HUES64 (cell line): ENCODE data around the gene COPRS.

Experiments used
- H3K27ac ChIP-seq: 2 replicates; pipeline ENCODE4 v1.7.0; 2013; ENCODE audit warnings: low read depth, low read length, inconsistent platforms
- H3K27me3 ChIP-seq: 2 replicates; pipeline ENCODE4 v1.6.1; 2013; ENCODE audit warnings: mild to moderate bottlenecking, low read length; ENCODE audit not compliant: insufficient read depth
- H3K36me3 ChIP-seq: 2 replicates; pipeline ENCODE4 v1.6.1; 2013; ENCODE audit warnings: mild to moderate bottlenecking, low read length; ENCODE audit not compliant: insufficient read depth
- H3K4me1 ChIP-seq: 2 replicates; pipeline ENCODE4 v1.6.1; 2013; ENCODE audit warnings: mild to moderate bottlenecking, low read length, moderate library complexity; ENCODE audit not compliant: insufficient read depth
- H3K4me3 ChIP-seq: 2 replicates; pipeline ENCODE4 v1.5.1; 2013; ENCODE audit warnings: mild to moderate bottlenecking, low read length, moderate library complexity
- H3K9ac ChIP-seq: 2 replicates; pipeline ENCODE4 v1.6.1; 2013; ENCODE audit warnings: mild to moderate bottlenecking, low read depth, low read length
- H3K9me3 ChIP-seq: 2 replicates; pipeline ENCODE4 v1.6.1; 2013; ENCODE audit warnings: low read depth, low read length; ENCODE audit not compliant: insufficient read depth
- WGBS: fragments of 150-250, 120-280 bp; methylation state at CpG from one replicate; pipeline ENCODE4 v1.1.7; 2013; ENCODE audit warnings: missing lambda C conversion rate; 5-methylcytosine and 5-hydroxymethylcytosine counted together

COPRS gene

DNA sequence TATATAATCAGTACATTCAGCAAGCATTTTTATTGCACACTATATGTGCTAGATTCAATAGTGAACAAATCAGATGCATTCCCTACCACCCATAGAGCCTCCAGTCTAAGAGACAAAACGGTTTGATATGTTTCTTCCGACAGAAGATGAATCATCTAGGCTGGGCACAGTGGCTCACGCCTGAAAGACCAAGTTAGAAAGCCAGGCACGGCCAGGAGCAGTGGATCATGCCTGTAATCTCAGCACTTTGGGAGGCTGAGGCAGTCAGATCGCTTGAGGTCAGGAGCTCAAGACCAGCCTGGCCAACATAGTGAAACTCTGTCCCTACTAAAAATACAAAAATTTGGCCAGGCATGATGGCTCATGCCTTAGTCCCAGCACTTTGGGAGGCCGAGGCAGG is 18.3 kb upstream of the COPRS start:
- WGBS, result 96% methylated on average over 6 of the region's 6 CpGs
- Histone ChIP-seq H3K27ac (no peak overlapping the region), H3K4me1 (no peaks in the 10 kb centered on the region), H3K9ac (no peak overlapping the region), H3K4me3 (no peak overlapping the region), H3K36me3 (peaks cover 95% of the 10 kb centered on the region), H3K27me3 (no peaks in the 10 kb centered on the region), H3K9me3 (no peaks in the 10 kb centered on the region)

DNA sequence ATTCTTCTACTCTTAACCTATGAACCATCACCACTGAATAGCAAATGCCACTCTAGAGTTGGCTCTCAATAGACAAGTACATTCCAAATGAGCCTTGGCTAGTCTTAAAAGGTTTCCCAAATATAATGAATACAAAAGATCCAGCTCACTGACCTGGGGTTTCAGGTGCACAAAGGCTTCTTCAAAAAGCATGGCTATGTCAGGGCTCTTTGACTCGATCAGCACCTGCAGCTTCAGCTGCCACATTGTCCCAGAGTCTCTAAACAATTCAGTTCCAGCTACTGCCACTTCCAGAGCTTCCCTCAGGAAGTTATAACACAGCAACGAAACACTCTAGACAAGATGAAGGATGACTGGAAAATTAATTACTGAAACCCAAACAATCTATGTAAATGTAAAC is 16.0 kb upstream of the COPRS start:
- 98% methylated on average over 2 of the region's 2 CpGs for WGBS
- H3K9me3 ChIP-seq, result no peaks in the 10 kb centered on the region
- H3K9ac ChIP-seq, result no peak overlapping the region
- H3K27ac ChIP-seq, result no peak overlapping the region
- H3K27me3 ChIP-seq, result no peaks in the 10 kb centered on the region
- no peaks in the 10 kb centered on the region for H3K4me1 ChIP-seq
- H3K4me3 ChIP-seq, result no peak overlapping the region
- H3K36me3 ChIP-seq, result peaks cover 94% of the 10 kb centered on the region

DNA sequence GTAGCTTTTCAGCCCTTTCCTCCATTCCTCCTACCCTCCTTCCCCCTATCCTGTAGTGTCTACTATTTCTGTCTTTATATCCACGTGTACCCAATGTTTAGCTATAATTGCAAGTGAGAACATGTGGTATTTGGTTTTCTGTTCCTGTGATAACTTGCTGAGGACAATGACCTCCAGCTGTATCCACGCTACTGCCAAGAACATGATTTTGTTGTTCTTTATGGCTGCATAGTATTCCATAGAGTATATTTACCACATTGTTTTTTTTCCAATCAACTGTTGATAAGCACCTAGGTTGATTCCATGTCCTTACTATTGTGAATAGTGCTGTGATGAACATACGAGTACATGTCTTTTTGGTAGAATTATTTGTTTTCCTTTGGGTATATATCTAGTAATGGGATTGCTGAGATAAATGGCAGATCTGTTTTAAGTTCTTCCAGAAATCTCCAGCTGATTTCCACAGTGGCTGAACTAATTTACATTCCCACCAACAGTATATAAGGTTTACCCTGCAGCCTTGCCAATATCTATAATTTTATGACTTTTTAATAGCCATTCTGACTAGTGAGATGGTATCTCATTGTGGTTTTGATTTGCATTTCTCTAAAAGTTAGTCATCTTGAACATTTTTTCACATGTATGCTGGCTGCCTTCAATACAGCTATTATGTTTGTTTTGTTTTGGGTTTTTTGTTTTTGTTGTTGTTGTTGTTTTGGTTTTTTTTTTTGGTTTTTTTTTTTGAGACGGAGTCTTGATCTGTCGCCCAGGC is 10.9 kb upstream of the COPRS start:
- H3K27me3 ChIP-seq, result no peaks in the 10 kb centered on the region
- no peaks in the 10 kb centered on the region for H3K4me1 ChIP-seq
- peaks cover 96% of the 10 kb centered on the region for H3K36me3 ChIP-seq
- no peak overlapping the region for H3K4me3 ChIP-seq
- H3K27ac ChIP-seq, result no peak overlapping the region
- no peaks in the 10 kb centered on the region for H3K9me3 ChIP-seq
- no peak overlapping the region for H3K9ac ChIP-seq
- 95% methylated on average over 5 of the region's 5 CpGs for WGBS

DNA sequence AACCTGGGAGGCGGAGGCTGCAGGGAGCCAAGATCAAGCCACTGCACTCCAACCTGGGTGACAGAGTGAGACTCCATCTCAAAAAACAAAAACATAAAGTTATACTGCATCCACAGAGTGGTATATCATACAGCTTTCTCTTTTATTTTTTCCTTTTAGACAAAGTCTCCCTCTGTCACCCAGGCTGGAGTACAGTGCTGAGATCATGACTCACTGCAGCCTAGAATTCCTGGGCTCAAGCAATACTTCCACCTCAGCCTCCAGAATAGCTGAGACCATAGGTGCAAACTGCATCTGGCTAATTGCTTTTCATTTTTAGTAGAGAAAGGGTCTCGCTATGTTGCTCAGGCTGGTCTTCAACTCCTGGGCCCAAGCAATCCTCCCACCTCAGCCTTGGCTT is 10.0 kb upstream of the COPRS start:
- no peaks in the 10 kb centered on the region for H3K4me1 ChIP-seq
- WGBS, result 92% methylated on average over 2 of the region's 2 CpGs
- H3K27ac ChIP-seq, result no peak overlapping the region
- H3K4me3 ChIP-seq, result no peak overlapping the region
- H3K36me3 ChIP-seq, result peaks cover 96% of the 10 kb centered on the region
- H3K27me3 ChIP-seq, result no peaks in the 10 kb centered on the region
- H3K9ac ChIP-seq, result no peak overlapping the region
- H3K9me3 ChIP-seq, result no peaks in the 10 kb centered on the region

DNA sequence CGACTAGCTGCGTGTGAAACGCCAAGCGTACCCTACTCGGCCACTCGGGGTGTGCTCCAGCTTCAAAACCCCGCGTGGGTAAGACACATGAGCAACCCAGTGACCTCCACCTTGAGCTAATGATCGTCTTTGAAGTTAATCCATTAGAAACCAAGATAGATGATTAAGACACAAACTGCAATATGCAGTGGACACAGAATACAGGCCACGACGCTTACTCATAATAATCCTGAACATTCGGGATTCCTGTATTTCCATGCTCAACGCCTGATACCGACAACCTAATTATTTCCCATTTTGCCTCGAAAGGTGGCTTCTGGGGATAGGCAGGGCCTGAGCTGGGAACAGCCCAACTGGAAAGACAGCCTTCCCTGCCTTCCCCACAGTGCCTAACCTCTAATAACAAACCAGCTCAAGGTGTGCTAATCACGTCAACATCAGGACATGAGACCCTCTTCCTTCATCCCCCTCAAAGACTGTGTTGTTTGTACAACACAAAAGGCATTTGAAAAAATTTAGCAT is 504 bp upstream of the COPRS start:
- Histone ChIP-seq H3K27ac (no peak overlapping the region), H3K4me1 (no peaks in the 10 kb centered on the region; the same call in 1 of the 2 replicates), H3K4me3 (peak overlapping the region; percentile 83), H3K36me3 (peaks cover 32% of the 10 kb centered on the region), H3K27me3 (no peaks in the 10 kb centered on the region), H3K9me3 (no peaks in the 10 kb centered on the region), H3K9ac (peak overlapping the region; percentile 71)
- WGBS, result 18% methylated on average over 16 of the region's 16 CpGs

DNA sequence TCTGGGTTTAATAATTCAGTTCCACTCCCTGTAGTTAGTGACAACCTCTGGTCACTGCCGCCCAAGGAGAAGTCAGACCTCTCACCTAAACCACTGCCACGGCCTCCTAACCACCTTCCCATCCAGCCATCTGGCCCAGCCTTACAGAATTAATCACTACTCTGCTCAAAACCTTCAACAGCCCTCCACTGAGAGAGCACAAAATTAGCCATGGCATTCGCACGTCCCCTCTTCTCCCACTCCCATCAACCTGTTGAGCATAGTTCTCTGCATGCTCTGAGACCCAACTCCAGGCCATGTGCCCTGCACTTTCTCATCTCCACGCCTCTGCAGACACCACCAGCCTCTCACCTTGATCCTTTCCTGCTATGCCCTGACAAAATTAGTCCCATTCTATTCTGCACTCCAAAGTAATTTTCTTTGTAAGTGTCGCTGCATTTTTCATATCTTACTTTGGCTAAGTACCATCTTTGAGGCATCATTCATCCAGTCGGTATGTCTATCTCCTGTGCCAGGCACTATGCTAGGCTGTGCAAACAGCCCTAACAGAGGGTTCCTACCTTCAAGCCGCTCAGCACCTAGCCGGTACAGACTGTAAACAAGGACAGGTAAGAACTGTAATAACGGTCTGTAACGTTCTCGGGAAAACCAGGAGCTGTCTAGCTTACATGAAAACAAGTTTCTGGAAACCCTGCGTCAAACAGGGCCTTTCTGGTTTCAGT is 963 bp downstream of the COPRS start:
- 47% methylated on average over 13 of the region's 13 CpGs for WGBS
- no peaks in the 10 kb centered on the region; the same call in 1 of the 2 replicates for H3K4me1 ChIP-seq
- peak overlapping the region; percentile 74; the same call in 1 of the 2 replicates for H3K9ac ChIP-seq
- H3K9me3 ChIP-seq, result no peaks in the 10 kb centered on the region
- H3K27ac ChIP-seq, result 0 out of 2 replicates have a peak overlapping the region, but pooled peaks have one; percentile 13
- H3K36me3 ChIP-seq, result peaks cover 19% of the 10 kb centered on the region
- H3K27me3 ChIP-seq, result no peaks in the 10 kb centered on the region
- peak overlapping the region; percentile 82 for H3K4me3 ChIP-seq

DNA sequence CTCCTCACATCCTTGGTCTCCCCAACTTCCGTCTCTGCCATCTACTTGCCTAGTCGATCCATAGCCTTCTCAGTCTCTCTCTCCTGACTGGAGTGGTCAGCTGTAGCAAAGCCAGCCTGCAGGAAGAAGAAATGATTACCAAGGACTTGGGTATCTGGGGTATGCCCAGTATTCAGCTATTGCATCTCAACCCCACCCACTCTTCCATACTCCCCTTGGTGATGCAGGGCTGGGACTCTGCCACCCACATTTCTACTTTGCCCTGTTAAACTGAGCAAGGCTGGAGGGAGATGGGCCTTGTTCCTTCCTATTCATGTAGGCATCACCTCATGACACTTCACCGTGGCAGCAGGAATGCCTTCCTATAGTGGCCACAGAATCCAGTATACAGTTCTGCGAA is 2.3 kb downstream of the COPRS start:
- WGBS, result 92% methylated on average over 4 of the region's 4 CpGs
- H3K9ac ChIP-seq, result no peak overlapping the region
- H3K4me1 ChIP-seq, result no peaks in the 10 kb centered on the region; the same call in 1 of the 2 replicates
- H3K27ac ChIP-seq, result no peak overlapping the region
- H3K36me3 ChIP-seq, result peaks cover 23% of the 10 kb centered on the region
- no peaks in the 10 kb centered on the region for H3K9me3 ChIP-seq
- H3K4me3 ChIP-seq, result no peak overlapping the region
- no peaks in the 10 kb centered on the region for H3K27me3 ChIP-seq

DNA sequence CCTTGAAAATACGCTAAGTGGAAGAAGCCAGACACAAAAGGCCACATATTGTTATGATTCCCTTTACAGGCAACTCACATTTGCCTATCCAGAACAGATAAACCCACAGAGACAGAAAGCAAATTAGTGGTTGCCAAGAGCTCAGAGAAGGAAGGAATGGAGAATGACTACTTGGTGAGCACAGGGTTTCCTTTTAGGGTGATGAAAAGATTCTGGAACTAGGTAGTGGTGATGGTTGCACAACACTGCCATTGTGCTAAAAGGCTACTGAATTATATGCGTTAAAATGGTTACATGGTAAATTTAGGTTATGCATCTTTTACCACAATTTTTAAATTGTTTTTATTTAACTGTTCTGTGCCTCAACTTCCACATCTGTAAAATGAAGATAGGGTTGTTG is 4.4 kb downstream of the COPRS start:
- Histone ChIP-seq H3K27ac (no peak overlapping the region), H3K4me3 (no peak overlapping the region), H3K9ac (no peak overlapping the region), H3K4me1 (no peaks in the 10 kb centered on the region; the same call in 1 of the 2 replicates), H3K27me3 (no peaks in the 10 kb centered on the region), H3K9me3 (no peaks in the 10 kb centered on the region), H3K36me3 (peaks cover 25% of the 10 kb centered on the region)
- 100% methylated on average over 1 of the region's 2 CpGs for WGBS

DNA sequence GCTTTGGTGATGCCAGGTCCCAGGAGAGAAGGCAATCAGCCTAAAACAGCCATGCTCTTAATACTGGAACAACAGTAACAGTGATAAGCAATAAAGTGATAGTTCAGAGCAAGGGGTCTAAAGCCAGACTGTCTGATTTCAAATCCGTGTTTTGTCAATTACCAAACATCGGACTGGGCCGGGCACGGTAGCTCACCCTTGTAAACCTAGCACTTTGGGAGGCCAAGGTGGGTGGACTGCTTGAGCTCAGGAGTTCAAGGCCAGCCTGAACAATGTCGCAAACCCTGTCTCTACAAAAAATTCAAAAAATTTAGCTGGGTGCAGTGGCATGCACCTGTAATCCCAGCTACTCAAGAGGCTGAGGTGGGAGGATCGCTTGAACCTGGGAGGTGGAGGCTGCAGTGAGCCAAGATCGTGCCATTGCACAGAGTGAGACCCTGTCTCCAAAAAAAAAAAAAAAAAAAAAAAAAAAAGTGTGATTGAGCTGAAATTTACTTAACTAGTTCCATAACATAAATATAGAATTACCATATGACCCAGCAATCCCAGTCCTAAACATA is 5.1 kb downstream of the COPRS start:
- Histone ChIP-seq H3K4me1 (no peaks in the 10 kb centered on the region; the same call in 1 of the 2 replicates), H3K4me3 (no peak overlapping the region), H3K9ac (no peak overlapping the region), H3K27ac (no peak overlapping the region), H3K36me3 (peaks cover 25% of the 10 kb centered on the region), H3K9me3 (no peaks in the 10 kb centered on the region), H3K27me3 (no peaks in the 10 kb centered on the region)
- 87% methylated on average over 6 of the region's 7 CpGs for WGBS

DNA sequence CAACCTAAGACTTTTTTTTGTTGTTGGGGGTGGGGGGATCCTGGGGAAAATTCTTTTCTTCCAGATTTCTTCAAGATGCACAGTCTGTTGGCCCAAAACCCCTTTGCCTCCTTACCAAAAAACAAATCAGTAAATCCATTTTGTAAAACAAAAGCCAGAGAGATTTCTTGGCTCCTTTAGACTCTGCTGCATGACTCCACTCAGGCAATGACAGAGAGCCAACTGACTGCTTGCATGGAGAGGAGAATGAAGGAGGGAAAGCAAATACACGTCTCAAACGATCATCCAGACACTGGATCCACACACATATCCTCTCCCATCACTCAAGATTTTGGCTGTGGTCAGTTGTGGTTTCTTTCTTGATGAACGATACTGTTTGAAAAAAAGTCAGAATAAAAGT is 13.8 kb downstream of the COPRS start:
- Histone ChIP-seq H3K9ac (no peak overlapping the region), H3K4me3 (no peak overlapping the region), H3K9me3 (no peaks in the 10 kb centered on the region), H3K27ac (no peak overlapping the region), H3K4me1 (0 out of 2 replicates have a peak, but pooled peaks cover 4% of the 10 kb centered on the region), H3K36me3 (no peaks in the 10 kb centered on the region), H3K27me3 (peaks cover 8% of the 10 kb centered on the region)
- WGBS, result 100% methylated on average over 1 of the region's 3 CpGs
